Measurements from ENCODE around the gene APMAP.

The APMAP gene

GRCh38 chr20:25023356-25023755, 30.8 kb upstream of the APMAP start:
- DNase-seq (ENCODE audit: extremely low read depth, low read depth): no peak
- TF ChIP-seq CTCF (IDR thresholded peaks at IDR 0.05; ENCODE audit: low read depth, low read length): no peak

- no peak for TF ChIP-seq CTCF (IDR thresholded peaks at IDR 0.05; ENCODE audit: low read depth, low read length)
- no peak for DNase-seq (ENCODE audit: extremely low read depth, low read depth)
These were observed 30.1 kb upstream of the APMAP start for GRCh38 chr20:25022680-25023079.

GRCh38 chr20:25021336-25021735, 28.8 kb upstream of the APMAP start:
- no peak for TF ChIP-seq CTCF (IDR thresholded peaks at IDR 0.05; ENCODE audit: low read depth, low read length)
- DNase-seq (ENCODE audit: extremely low read depth, low read depth): no peak

GRCh38 chr20:25020901-25021301, 28.4 kb upstream of the APMAP start:
- DNase-seq (ENCODE audit: extremely low read depth, low read depth): no peak

GRCh38 chr20:25020345-25020744, 27.8 kb upstream of the APMAP start:
- no peak for TF ChIP-seq CTCF (IDR thresholded peaks at IDR 0.05; ENCODE audit: low read depth, low read length)
- no peak for DNase-seq (ENCODE audit: extremely low read depth, low read depth)

More at GRCh38 chr20:25020901-25021301, 28.4 kb upstream of the APMAP start:
- TF ChIP-seq CTCF (IDR thresholded peaks at IDR 0.05; ENCODE audit: low read depth, low read length): no peak

- DNase-seq (ENCODE audit: extremely low read depth, low read depth): no peak
- no peak for TF ChIP-seq CTCF (IDR thresholded peaks at IDR 0.05; ENCODE audit: low read depth, low read length)
These were observed 27.0 kb upstream of the APMAP start for GRCh38 chr20:25019381-25020155.

GRCh38 chr20:25018841-25019240, 26.3 kb upstream of the APMAP start:
- TF ChIP-seq CTCF (IDR thresholded peaks at IDR 0.05; ENCODE audit: low read depth, low read length): no peak
- DNase-seq (ENCODE audit: extremely low read depth, low read depth): no peak

All from AG09319 (cell line).